ENCODE data around the gene PACRGL.
"Not testable (repeated sequence)": the region's sequence is repeated elsewhere in the genome, so short reads cannot be mapped to it uniquely, and the experiment has no call there.

The PACRGL gene

GRCh38 chr4:20724915-20725314 is 24.7 kb downstream of the PACRGL start:
- no peak for DNase-seq

DNA sequence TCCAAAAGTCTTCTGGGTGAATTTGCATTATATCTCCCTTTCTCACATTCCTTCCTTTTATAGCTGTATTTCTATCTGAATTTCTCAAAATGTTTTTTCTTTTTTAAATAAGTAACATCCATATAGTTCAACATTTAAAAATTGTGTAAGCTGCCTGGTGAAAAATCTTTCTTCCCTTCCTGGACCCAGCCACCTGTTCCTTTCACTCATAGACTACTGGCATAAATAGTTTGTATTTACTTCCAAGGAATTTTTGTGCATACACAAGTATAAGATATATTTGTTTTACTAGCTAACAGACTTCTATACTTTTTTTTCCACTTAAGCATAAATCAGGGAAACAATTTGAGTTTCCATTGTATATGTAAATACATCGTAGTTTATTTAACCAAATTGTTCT is 35.7 kb downstream of the PACRGL start:
- no peak for DNase-seq

- not testable (repeated sequence) for DNase-seq
Measured at GRCh38 chr4:20746000-20746399, 45.7 kb downstream of the PACRGL start.

- no peak for DNase-seq
Measured at GRCh38 chr4:20752641-20753040, 52.4 kb downstream of the PACRGL start.

GRCh38 chr4:20754036-20754435 is 53.8 kb downstream of the PACRGL start:
- DNase-seq = no peak

GRCh38 chr4:20760053-20760452 is 59.8 kb downstream of the PACRGL start:
- DNase-seq = no peak

- DNase-seq = no peak
Measured at GRCh38 chr4:20761382-20761781, 61.1 kb downstream of the PACRGL start.

GRCh38 chr4:20761826-20762225 is 61.6 kb downstream of the PACRGL start:
- DNase-seq = no peak

DNA sequence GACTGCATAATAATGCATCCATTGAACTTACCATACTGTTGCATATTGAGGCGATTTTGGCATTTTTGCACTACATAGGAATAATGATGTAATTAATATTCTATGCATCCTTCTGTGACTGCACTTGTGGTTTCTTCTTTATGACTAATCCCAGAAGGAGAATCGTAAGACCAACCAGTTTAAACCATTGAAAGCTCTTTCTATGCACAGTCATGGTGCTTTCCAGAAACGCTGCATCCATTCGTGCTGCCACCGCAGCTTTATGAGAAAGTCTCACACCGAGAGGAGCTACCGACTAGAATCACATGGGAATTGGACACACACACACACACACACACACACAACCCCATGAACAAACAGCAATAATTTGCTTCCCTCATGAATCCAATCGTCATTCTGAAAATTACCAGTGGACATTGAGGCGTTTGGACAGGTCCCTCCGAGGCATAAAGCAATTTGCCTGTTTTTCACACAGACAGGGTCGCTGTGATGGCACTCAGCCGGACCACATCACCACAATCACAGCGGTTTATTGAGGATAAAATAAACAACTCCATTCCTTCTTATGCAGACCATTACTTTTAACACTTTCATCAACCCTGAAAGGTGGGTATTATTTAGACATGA is 64.2 kb downstream of the PACRGL start:
- DNase-seq = no peak

GRCh38 chr4:20773144-20773997 is 73.1 kb downstream of the PACRGL start:
- peak; percentile 16 for DNase-seq

DNA sequence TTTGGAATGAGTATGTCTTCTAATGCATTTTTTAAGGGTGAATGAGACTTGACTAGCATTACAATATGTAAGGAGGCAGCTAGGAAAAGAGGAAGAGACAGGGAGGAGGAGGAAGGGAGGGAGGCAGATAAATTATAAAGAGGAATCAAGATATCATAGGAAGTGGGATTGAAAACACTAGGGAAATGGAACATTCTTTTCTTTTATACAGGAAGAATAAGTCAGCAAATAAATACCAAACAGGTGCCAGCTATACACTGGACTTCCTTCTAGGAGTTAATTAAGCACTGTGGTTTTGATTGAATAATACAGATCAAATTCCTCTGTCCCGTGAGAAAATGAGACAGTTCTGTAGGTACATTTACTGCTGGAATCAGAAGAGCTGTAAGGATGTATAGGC is 78.6 kb downstream of the PACRGL start:
- DNase-seq = no peak

DNA sequence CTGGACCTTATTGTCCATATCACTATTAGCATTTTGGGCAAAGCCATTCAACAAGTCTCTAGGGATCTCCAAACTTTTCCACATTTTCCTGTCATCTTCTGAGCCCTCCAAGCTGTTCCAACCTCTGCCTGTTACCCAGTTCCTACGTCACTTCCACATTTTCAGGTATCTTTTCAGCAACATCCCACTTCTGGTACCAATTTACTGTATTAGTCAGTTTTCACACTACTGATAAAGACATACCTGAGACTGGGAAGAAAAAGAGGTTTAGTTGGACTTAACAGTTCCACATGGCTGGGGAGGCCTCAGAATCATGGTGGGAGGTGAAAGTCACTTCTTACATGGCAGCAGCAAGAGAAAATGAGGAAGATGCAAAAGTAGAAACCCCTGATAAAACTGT is 82.9 kb downstream of the PACRGL start:
- DNase-seq = not testable (repeated sequence)

- DNase-seq = no peak
Measured at GRCh38 chr4:20787940-20788665, 87.8 kb downstream of the PACRGL start.
